GM21423 (cell line): ENCODE results near the gene RNF207.

ENCODE experiments used
- ATAC-seq: cut with Tn5 transposase; IDR thresholded peaks from one replicate; pipeline ENCODE4 v1.9.1; 2021; ENCODE audit warnings: mild to moderate bottlenecking, moderate library complexity; ENCODE audit not compliant: unreplicated experiment

Gene RNF207

DNA sequence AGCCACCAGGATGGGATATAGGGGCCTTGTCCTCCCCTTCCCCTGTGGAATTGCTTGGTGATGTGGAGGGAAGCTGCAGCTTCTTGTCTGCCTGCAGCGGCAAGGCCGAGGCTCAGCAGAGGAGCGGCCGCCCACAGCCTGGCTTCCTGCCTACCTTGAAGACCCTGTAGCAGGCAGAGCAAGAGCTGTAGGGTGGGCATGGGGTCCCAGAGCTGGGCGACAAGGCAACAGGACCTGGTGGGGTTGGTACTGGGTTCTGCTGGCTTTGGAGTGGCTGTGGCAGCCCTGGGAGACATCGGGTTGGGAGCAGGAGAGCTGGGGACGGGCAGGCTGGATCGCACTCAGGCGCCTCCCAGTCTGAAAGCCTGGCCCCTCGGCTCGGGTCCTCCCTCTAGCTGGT, 60.7 kb downstream of the RNF207 start:
- ATAC-seq = no peak

DNA sequence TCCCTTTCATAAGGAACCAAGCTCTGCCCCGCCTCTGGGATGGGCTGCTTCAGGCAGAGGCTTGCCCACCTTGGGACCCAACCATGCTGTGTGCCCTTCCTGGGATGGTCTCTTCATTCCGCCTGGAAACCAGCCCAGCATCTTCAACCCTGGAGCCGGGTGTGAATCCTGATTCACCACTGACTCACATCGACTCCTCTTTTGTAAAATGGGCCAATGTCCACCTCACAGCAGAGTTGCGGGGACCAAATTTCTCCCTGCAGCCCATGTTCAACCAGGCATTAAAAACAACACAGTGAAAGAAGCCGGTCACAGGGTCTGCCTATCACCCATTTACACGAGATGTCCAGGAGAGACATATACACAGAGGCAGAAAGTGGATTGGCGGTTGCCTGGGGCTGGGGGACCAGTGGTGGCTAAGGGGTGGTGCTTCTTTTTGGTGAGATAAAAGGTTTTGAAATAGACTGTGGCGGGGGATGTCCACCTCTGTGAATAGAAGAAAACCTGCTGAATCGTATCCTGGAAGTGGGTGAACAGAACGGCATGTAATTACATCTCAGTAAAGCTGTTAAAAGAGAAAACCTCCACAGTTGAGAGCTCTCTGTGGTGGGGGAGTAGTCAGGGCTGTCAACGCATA, 61.9 kb downstream of the RNF207 start:
- ATAC-seq = no peak

DNA sequence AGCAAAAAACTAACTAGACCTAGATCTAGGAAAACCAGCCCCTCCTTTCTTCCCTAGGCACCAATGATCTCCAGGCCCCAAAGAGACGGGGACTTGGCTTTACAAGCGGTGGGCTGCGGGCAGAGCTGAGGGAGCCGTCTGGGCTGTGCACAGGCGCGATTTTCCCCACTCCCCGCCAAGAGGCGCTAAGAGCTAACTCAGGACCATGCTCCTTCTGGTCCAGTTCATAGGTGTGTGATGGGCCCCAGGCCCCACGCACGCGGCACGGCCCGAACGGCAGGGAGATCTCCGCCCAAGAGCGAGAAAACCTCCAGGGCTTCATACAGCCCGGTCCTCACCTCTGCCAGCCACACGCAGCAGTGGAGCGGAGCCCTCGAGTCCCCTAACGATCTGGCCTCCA, 62.5 kb downstream of the RNF207 start:
- no peak for ATAC-seq

DNA sequence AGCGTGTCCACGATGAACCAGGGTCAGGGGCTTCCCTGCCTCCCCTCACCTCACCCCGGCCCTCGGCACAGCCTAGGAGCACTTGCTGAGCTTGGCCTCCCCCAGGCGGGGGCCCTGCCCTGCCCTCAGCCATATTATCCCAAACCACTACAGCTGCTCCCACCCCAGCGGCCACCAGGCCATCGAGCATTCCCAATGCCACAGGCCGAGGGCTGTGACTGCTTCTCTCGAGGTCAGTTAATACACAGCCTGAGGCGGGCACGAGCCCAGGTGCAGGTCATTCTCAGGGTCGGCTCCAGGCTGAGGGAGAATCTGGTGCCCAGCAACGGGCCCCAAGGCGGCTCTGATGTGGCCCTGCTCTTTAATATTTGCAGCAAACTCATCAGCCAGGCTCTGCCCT, 63.4 kb downstream of the RNF207 start:
- no peak for ATAC-seq

DNA sequence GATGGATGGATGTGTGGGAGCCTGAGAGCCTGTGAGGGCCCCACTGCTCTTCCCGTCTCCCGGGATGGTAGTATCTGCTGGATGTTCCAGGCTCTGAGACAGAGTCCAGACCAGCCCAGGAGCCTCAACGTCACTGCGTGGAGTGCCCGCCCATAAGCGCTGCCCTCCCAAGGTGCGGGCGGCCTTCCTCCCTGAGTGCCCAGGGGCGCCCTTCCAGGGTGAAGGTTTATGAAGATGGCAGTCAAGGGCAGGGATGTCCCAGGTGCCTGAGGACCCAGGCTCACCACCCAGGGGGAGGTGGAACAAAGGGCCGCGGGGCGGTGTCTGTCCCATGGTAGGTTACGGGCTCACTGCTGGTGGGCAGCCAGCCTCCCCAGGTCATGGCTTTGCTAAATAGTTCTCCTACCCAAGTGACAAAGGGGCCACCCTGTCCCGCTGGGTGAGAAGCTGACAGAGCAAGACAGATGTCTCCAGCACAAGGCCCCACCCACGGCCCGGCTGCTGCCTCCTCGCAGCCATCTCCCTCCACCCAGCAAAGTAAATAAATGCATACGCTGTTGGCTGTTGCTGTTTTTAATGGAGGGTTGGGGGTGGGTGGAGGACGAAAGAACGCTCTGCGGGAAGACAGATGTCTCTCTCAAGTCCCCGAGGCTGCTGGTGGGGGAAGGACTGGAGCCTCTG, 63.9 kb downstream of the RNF207 start:
- no peak for ATAC-seq

DNA sequence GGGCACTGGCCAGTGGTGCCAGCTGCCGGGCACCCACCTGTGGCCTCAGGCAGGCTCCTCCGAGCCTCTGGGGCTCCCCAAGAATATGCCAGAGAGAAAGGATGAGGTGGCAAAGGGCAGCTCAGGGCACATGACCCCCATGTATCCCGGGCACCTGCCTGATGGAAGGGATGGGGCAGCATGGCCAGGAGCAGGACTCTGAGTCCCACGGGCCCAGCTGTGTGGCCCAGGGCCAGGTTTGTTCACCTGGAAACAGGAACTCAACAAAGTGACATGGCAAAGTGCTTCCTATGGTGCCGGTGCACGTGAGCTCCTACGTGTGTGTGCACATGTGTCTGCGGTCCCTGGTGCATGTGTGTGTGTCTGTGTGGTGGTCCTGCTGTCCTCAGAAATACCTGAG, 64.5 kb downstream of the RNF207 start:
- ATAC-seq = no peak
